T47D (cell line): ENCODE results near the gene RNF144B.
"Not testable (repeated sequence)": the region's sequence is repeated elsewhere in the genome, so short reads cannot be mapped to it uniquely, and the experiment has no call there.

Experiments
- DNase-seq, 2 experiments: peaks; one replicate each; pipeline versions ENCODE4 v3.0.0 to v3.0.0-alpha.2; 2011 to 2012; ENCODE audit warnings: low read depth in 1 of 2, low spot score in 1 of 2
- JUND ChIP-seq: IDR thresholded peaks from 2 replicates; pipeline ENCODE4 v1.6.1; 2012; ENCODE audit warnings: low read depth
- in situ Hi-C: cut with HindIII; loops from 2 replicates; pipeline ENCODE4 v1.10.0; 2016; ENCODE audit warnings: low sequenced_read_pairs, low pct_unique_long_range_greater_than_20kb

RNF144B gene

GRCh38 chr6:18446771-18447170 is 59.6 kb downstream of the RNF144B start:
- in situ Hi-C loops: no loop called here
- no peak for DNase-seq
- no peak for TF ChIP-seq JUND

- no peak for TF ChIP-seq JUND
- no peak for DNase-seq
- in situ Hi-C loops: no loop called here
Observed at GRCh38 chr6:18447552-18447951, 60.4 kb downstream of the RNF144B start.

- no peak for DNase-seq
- TF ChIP-seq JUND: no peak
- in situ Hi-C loops: no loop called here
Observed at GRCh38 chr6:18451756-18452155, 64.6 kb downstream of the RNF144B start.

- DNase-seq: no peak
- no peak for TF ChIP-seq JUND
- in situ Hi-C loops: no loop called here
Observed at GRCh38 chr6:18454446-18454845, 67.3 kb downstream of the RNF144B start.

GRCh38 chr6:18457065-18457737 is 70.1 kb downstream of the RNF144B start:
- peak in 1 of 2 experiments; percentile 58 for DNase-seq
- in situ Hi-C loops: no loop called here
- TF ChIP-seq JUND: no peak

- in situ Hi-C loops: not testable (repeated sequence)
Observed at GRCh38 chr6:18458086-18458485, 70.9 kb downstream of the RNF144B start.

GRCh38 chr6:18463429-18463828 is 76.3 kb downstream of the RNF144B start:
- in situ Hi-C loops: no loop called here
- TF ChIP-seq JUND: no peak
- DNase-seq: no peak

More at GRCh38 chr6:18458086-18458485, 70.9 kb downstream of the RNF144B start:
- DNase-seq: not testable (repeated sequence)

GRCh38 chr6:18464176-18464575 is 77.0 kb downstream of the RNF144B start:
- no peak for DNase-seq
- TF ChIP-seq JUND: no peak
- in situ Hi-C loops: no loop called here

- TF ChIP-seq JUND: no peak
- peak in 1 of 2 experiments; percentile 47 for DNase-seq
- in situ Hi-C loops: no loop called here
Observed at GRCh38 chr6:18465410-18466154, 78.4 kb downstream of the RNF144B start.

- in situ Hi-C loops: no loop called here
- peak; percentile 18 to 65 for DNase-seq
- TF ChIP-seq JUND: no peak
Observed at GRCh38 chr6:18467741-18468502, 80.8 kb downstream of the RNF144B start.

GRCh38 chr6:18468503-18468843 is 81.3 kb downstream of the RNF144B start:
- in situ Hi-C loops: no loop called here
- TF ChIP-seq JUND: no peak
- no peak for DNase-seq

GRCh38 chr6:18469536-18469935 is 82.4 kb downstream of the RNF144B start:
- no peak for TF ChIP-seq JUND
- DNase-seq: no peak
- in situ Hi-C loops: no loop called here

GRCh38 chr6:18471232-18471964 is 84.2 kb downstream of the RNF144B start:
- DNase-seq: no peak
- no peak for TF ChIP-seq JUND
- in situ Hi-C loops: no loop called here
